ENCODE results near the gene VGLL4. TPM values are rescaled to one million over a fixed set of nuclear protein-coding genes. Genes with fewer than 3 reads are reported as not detected.
"Not testable (repeated sequence)": the region's sequence is repeated elsewhere in the genome, so short reads cannot be mapped to it uniquely, and the experiment has no call there.

VGLL4 gene
- total RNA-seq, 1 experiment from 2014 or later, result 26.9 TPM

GRCh38 chr3:11529281-11529680, 114.4 kb downstream of the VGLL4 start:
- Histone ChIP-seq H3K9me3 (replicated peaks) (no peaks in the 10 kb centered on the region), H3K36me3 (no peaks in the 10 kb centered on the region), H3K27ac (peak overlapping the region; percentile 36; the same call in 1 of the 2 replicates), H3K4me3 (no peak overlapping the region), H3K4me1 (replicated peaks) (peaks cover 35% of the 10 kb centered on the region), H3K27me3 (replicated peaks) (no peaks in the 10 kb centered on the region)
- no peak for DNase-seq (ENCODE audit: low read depth in 1 of 2, low spot score in 2 of 2)

- not testable (repeated sequence) for H3K4me3 ChIP-seq; H3K36me3 ChIP-seq; DNase-seq (ENCODE audit: low read depth in 1 of 2, low spot score in 2 of 2); H3K27me3 ChIP-seq (replicated peaks); H3K9me3 ChIP-seq (replicated peaks); H3K27ac ChIP-seq
- peaks cover 43% of the 10 kb centered on the region for H3K4me1 ChIP-seq (replicated peaks)
Observed at GRCh38 chr3:11526121-11526520, 117.6 kb downstream of the VGLL4 start.

- H3K36me3 ChIP-seq, result no peaks in the 10 kb centered on the region
- H3K27ac ChIP-seq, result no peak overlapping the region
- H3K4me3 ChIP-seq, result no peak overlapping the region
- H3K4me1 ChIP-seq (replicated peaks), result peaks cover 24% of the 10 kb centered on the region
- H3K27me3 ChIP-seq (replicated peaks), result no peaks in the 10 kb centered on the region
- H3K9me3 ChIP-seq (replicated peaks), result no peaks in the 10 kb centered on the region
- no peak for DNase-seq (ENCODE audit: low read depth in 1 of 2, low spot score in 2 of 2)
Observed at GRCh38 chr3:11523572-11524101, 120.1 kb downstream of the VGLL4 start.

- Histone ChIP-seq H3K9me3 (replicated peaks) (no peaks in the 10 kb centered on the region), H3K4me1 (replicated peaks) (peaks cover 24% of the 10 kb centered on the region), H3K27me3 (replicated peaks) (no peaks in the 10 kb centered on the region), H3K27ac (no peak overlapping the region), H3K4me3 (no peak overlapping the region), H3K36me3 (no peaks in the 10 kb centered on the region)
- DNase-seq (ENCODE audit: low read depth in 1 of 2, low spot score in 2 of 2), result no peak
Observed at GRCh38 chr3:11522953-11523571, 120.7 kb downstream of the VGLL4 start.

GRCh38 chr3:11522398-11522715, 121.4 kb downstream of the VGLL4 start:
- H3K4me1 ChIP-seq (replicated peaks), result peaks cover 24% of the 10 kb centered on the region
- DNase-seq (ENCODE audit: low read depth in 1 of 2, low spot score in 2 of 2), result no peak
- no peak overlapping the region for H3K27ac ChIP-seq
- H3K9me3 ChIP-seq (replicated peaks), result no peaks in the 10 kb centered on the region
- H3K4me3 ChIP-seq, result no peak overlapping the region
- H3K36me3 ChIP-seq, result no peaks in the 10 kb centered on the region
- no peaks in the 10 kb centered on the region for H3K27me3 ChIP-seq (replicated peaks)

- Histone ChIP-seq H3K27me3 (replicated peaks) (no peaks in the 10 kb centered on the region), H3K4me3 (no peak overlapping the region), H3K27ac (no peak overlapping the region), H3K9me3 (replicated peaks) (no peaks in the 10 kb centered on the region), H3K36me3 (no peaks in the 10 kb centered on the region), H3K4me1 (replicated peaks) (peaks cover 24% of the 10 kb centered on the region)
- DNase-seq (ENCODE audit: low read depth in 1 of 2, low spot score in 2 of 2), result no peak
Observed at GRCh38 chr3:11521167-11521566, 122.5 kb downstream of the VGLL4 start.

- no peak for DNase-seq (ENCODE audit: low read depth in 1 of 2, low spot score in 2 of 2)
- no peaks in the 10 kb centered on the region for H3K27me3 ChIP-seq (replicated peaks)
- H3K9me3 ChIP-seq (replicated peaks), result no peaks in the 10 kb centered on the region
- peaks cover 28% of the 10 kb centered on the region for H3K4me1 ChIP-seq (replicated peaks)
- no peak overlapping the region for H3K27ac ChIP-seq
- no peak overlapping the region for H3K4me3 ChIP-seq
- no peaks in the 10 kb centered on the region for H3K36me3 ChIP-seq
Observed at GRCh38 chr3:11517601-11518000, 126.1 kb downstream of the VGLL4 start.

- no peaks in the 10 kb centered on the region for H3K27me3 ChIP-seq (replicated peaks)
- H3K4me3 ChIP-seq, result no peak overlapping the region
- peak; percentile 65 to 70 for DNase-seq (ENCODE audit: low read depth in 1 of 2, low spot score in 2 of 2)
- no peaks in the 10 kb centered on the region for H3K36me3 ChIP-seq
- H3K4me1 ChIP-seq (replicated peaks), result peaks cover 34% of the 10 kb centered on the region
- peak overlapping the region; percentile 64 for H3K27ac ChIP-seq
- no peaks in the 10 kb centered on the region for H3K9me3 ChIP-seq (replicated peaks)
Observed at GRCh38 chr3:11514191-11514821, 129.4 kb downstream of the VGLL4 start.

- DNase-seq (ENCODE audit: low read depth in 1 of 2, low spot score in 2 of 2), result no peak
- no peaks in the 10 kb centered on the region for H3K9me3 ChIP-seq (replicated peaks)
- H3K4me1 ChIP-seq (replicated peaks), result peaks cover 39% of the 10 kb centered on the region
- no peaks in the 10 kb centered on the region for H3K36me3 ChIP-seq
- H3K27ac ChIP-seq, result peak overlapping the region; percentile 64
- H3K27me3 ChIP-seq (replicated peaks), result no peaks in the 10 kb centered on the region
- H3K4me3 ChIP-seq, result no peak overlapping the region
Observed at GRCh38 chr3:11513817-11514135, 129.9 kb downstream of the VGLL4 start.

- Histone ChIP-seq H3K27ac (peak overlapping the region; percentile 64; the same call in 1 of the 2 replicates), H3K4me1 (replicated peaks) (peaks cover 44% of the 10 kb centered on the region)
- not testable (repeated sequence) for H3K36me3 ChIP-seq; DNase-seq (ENCODE audit: low read depth in 1 of 2, low spot score in 2 of 2); H3K9me3 ChIP-seq (replicated peaks); H3K4me3 ChIP-seq; H3K27me3 ChIP-seq (replicated peaks)
Observed at GRCh38 chr3:11513125-11513816, 130.4 kb downstream of the VGLL4 start.

- H3K36me3 ChIP-seq; H3K27me3 ChIP-seq (replicated peaks); H3K4me3 ChIP-seq; H3K9me3 ChIP-seq (replicated peaks); DNase-seq (ENCODE audit: low read depth in 1 of 2, low spot score in 2 of 2); H3K27ac ChIP-seq: not testable (repeated sequence)
- H3K4me1 ChIP-seq (replicated peaks), result peaks cover 61% of the 10 kb centered on the region
Observed at GRCh38 chr3:11511606-11512005, 132.1 kb downstream of the VGLL4 start.

GRCh38 chr3:11510356-11510755, 133.4 kb downstream of the VGLL4 start:
- H3K27me3 ChIP-seq (replicated peaks), result no peaks in the 10 kb centered on the region
- no peaks in the 10 kb centered on the region for H3K36me3 ChIP-seq
- peak overlapping the region; percentile 38; the same call in 1 of the 2 replicates for H3K27ac ChIP-seq
- H3K4me1 ChIP-seq (replicated peaks), result peaks cover 61% of the 10 kb centered on the region
- no peaks in the 10 kb centered on the region for H3K9me3 ChIP-seq (replicated peaks)
- H3K4me3 ChIP-seq, result no peak overlapping the region
- no peak for DNase-seq (ENCODE audit: low read depth in 1 of 2, low spot score in 2 of 2)

- Histone ChIP-seq H3K9me3 (replicated peaks) (no peaks in the 10 kb centered on the region), H3K36me3 (no peaks in the 10 kb centered on the region), H3K4me3 (no peak overlapping the region), H3K27me3 (replicated peaks) (no peaks in the 10 kb centered on the region), H3K27ac (peak overlapping the region; percentile 38), H3K4me1 (replicated peaks) (peaks cover 61% of the 10 kb centered on the region)
- no peak for DNase-seq (ENCODE audit: low read depth in 1 of 2, low spot score in 2 of 2)
Observed at GRCh38 chr3:11510001-11510340, 133.7 kb downstream of the VGLL4 start.

- no peak overlapping the region for H3K4me3 ChIP-seq
Observed at GRCh38 chr3:11509173-11510000, 134.3 kb downstream of the VGLL4 start.

More at GRCh38 chr3:11509173-11510000, 134.3 kb downstream of the VGLL4 start:
- Histone ChIP-seq H3K9me3 (replicated peaks) (no peaks in the 10 kb centered on the region), H3K4me1 (replicated peaks) (peaks cover 55% of the 10 kb centered on the region), H3K36me3 (no peaks in the 10 kb centered on the region), H3K27me3 (replicated peaks) (no peaks in the 10 kb centered on the region), H3K27ac (peak overlapping the region; percentile 87)
- DNase-seq (ENCODE audit: low read depth in 1 of 2, low spot score in 2 of 2), result peak; percentile 79 to 87

Measured in SJSA1 (cell line).